Posterior cingulate gyrus (tissue), 11 donors: Measurements from ENCODE around the gene BRICD5.

Experiments
- DNase-seq, 10 donors: peaks; one replicate each; pipeline versions ENCODE4 v3.0.0 to v3.0.0-alpha.2; 2020 to 2021; ENCODE audit warnings: mixed read lengths in 3 of 10
- intact Hi-C: fragments of 100-400 bp; cut with DNase I; formaldehyde crosslinking; loops from one replicate; pipeline ENCODE4 v1.15.1; 2023

The BRICD5 gene

DNA sequence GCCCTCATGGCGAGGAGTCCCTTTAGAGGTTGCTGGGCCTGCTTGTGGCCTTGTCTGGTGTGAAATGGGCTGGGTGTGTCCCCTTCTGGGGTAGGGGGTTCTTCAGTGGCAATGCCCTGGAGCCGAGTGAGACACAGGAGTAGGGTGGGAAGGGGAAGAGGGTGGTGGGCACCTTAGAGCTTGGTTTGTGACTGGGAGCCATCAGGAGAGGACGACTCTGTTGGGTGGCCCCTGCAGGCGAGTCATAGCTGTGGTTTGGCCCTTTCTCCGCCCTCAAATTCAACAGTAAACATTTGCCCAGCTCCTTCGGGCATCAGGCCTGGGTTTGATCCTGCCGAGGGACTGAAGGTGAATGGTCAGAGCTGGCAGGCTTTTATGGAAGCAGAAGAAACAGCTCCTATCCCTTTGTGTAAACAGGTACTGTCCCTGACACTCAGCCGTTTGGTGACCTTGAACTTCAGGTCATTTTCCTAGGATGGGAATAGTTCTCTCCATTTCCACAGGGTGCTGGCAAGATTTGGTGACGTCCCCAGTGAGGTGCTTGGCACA lies 15.7 kb upstream of the BRICD5 start:
- DNase-seq = no peak
- intact Hi-C loops = no loop called here

DNA sequence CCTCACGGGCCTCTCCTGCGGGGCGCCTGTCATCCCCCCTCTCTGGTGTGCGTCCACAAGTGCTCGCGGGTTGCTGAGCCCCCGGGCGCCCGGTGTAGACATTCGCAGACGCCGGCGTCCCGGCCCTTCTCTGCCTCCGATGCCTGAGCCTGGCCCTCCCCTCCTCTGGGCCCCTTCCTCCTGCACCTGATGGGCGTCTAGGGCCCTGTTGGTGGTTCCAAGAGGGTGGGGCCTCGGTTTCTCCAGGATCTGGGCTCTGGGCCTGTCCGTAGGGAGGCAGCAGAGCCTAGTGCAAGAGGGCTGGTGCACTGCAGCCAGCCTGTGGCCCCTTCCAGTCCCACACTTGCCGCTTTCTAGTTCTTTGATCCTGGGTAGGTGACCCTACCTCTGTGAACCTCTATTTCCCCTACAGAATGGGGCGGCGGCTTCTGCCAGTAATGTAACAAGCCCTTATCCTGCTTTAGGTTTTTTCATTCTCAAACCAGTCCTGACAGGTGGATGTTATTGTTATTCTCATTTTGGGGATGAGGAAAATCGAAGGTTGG lies 13.4 kb upstream of the BRICD5 start:
- DNase-seq = no peak
- intact Hi-C loops = loop anchor here (1.0 kb wide), 1 partner anchor 9 kb away; no protein-coding TSS in a partner anchor

DNA sequence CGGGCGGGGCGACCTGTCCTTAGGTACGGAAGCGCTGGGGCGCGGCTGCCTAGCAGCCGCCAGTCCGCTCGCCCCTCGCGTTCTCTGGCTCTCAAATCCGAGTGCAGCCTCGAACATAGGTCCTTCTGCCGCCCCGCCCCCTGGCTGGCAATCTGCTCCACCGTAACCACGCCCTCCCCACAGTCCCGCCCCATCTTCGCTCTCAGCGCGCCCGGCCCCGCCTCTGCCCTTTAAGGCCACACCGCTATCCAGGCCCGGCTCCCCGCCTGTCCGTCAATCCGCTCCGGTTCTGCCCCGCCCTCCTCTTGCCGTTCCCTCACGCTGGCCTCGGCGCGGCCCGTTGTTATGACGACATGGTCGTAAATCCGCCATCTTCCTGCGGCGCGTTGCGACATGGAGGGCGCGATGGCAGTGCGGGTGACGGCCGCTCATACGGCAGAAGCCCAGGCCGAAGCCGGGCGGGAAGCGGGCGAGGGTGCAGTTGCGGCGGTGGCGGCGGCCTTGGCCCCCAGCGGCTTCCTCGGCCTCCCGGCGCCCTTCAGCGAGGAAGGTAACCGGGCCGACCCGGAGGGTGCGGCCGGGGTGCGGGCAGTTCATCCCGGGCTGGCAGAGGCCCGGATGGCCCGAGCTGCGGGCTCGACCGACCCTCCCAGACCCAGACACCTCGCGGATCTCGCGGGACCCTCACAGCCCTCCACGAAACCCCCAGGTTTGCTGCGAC lies 12.7 kb upstream of the BRICD5 start, which contains the start of gene E4F1:
Gene E4F1 (plus strand): TSS at position 371 of the 721 bp plus-strand sequence. CDS start 23 bp downstream, at position 394.
- peak; percentile 98 to 100 (median 99) for DNase-seq
- intact Hi-C loops = loop anchor here (1.0 kb wide), 1 partner anchor 8 kb away; no protein-coding TSS in a partner anchor

DNA sequence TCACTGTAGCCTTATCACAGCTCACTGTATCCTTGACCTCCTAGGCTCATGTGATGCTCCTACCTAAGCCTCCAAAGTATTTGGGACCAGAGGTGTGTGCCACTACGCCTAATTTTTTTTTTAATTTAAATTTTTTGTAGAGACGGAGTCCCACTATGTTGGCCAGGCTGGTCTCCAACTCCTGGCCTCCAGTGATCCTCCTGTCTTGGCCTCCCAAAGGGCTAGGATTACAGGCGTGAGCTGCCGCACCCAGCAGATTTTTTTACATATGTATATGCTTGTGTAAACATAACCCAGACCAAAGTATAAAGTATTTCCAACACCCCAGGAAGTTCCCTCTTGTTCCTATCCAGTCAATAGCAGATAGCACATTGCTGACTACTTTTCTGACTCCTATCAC lies 5.7 kb upstream of the BRICD5 start:
- no peak for DNase-seq
- intact Hi-C loops = no loop called here

GRCh38 chr16:2214719-2214968 lies 4.0 kb upstream of the BRICD5 start, which contains the start of gene PGP:
Gene PGP, minus strand, starts transcription at chr16:2214840. Its CDS starts 63 bp downstream, at chr16:2214777.
- intact Hi-C loops = no loop called here
- DNase-seq = no peak

GRCh38 chr16:2213817-2214718 lies 3.4 kb upstream of the BRICD5 start:
- DNase-seq = peak in 2 of 10 donors; percentile 19 to 81
- intact Hi-C loops = no loop called here

GRCh38 chr16:2212362-2213324 lies 2.0 kb upstream of the BRICD5 start:
- intact Hi-C loops = no loop called here

GRCh38 chr16:2211923-2212347 lies 1.3 kb upstream of the BRICD5 start:
- intact Hi-C loops = no loop called here

More at GRCh38 chr16:2212362-2213324, 2.0 kb upstream of the BRICD5 start:
- DNase-seq = peak in 1 of 10 donors; percentile 9

DNA sequence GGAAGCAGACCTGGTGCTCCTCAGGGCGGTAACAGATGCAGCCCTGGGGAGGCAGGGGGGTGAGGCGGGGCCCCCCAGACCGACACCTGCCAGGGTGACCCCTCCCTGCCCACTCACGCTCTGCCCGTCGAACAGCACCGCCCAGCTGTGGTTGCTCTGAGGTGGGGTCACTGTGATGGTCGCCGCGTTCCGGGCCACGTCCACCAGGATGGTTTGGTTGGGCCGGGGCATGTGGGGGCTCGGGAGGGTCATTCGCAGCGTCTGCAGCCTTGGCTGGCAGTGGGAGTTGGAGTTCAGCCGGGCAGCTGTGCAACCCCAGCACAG lies 692 bp downstream of the BRICD5 start:
- intact Hi-C loops = no loop called here
- DNase-seq = peak in 1 of 10 donors; percentile 7

More at GRCh38 chr16:2211923-2212347, 1.3 kb upstream of the BRICD5 start:
- DNase-seq = peak in 1 of 10 donors; percentile 6

- DNase-seq = peak in 1 of 10 donors; percentile 6
- intact Hi-C loops = loop anchor here (5.0 kb wide), 1 partner anchor 52 kb away; the partner anchor contains the start of gene TRAF7
Observed at GRCh38 chr16:2209258-2210008, 1.2 kb downstream of the BRICD5 start.

DNA sequence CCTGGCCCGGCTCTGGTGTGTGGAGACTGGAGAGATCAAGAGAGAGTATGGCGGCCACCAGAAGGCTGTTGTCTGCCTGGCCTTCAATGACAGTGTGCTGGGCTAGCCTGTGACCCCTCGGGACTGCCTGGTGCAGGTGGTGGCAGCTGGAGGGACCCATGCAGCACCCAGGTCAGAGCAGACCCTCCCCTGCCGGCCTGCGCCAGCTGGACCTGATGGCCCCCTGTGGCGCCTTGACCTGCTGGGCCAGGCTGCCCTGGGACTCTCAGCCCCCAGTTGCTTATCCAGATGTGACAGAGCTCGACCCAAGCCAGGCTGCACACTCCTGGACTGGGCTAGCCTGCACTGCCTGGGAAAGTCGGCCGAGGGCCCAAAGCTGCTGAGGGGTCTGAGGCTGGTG lies 1.9 kb downstream of the BRICD5 start:
- no peak for DNase-seq
- intact Hi-C loops = loop anchor here (5.0 kb wide), 1 partner anchor 51 kb away; the partner anchor contains the start of gene TRAF7

DNA sequence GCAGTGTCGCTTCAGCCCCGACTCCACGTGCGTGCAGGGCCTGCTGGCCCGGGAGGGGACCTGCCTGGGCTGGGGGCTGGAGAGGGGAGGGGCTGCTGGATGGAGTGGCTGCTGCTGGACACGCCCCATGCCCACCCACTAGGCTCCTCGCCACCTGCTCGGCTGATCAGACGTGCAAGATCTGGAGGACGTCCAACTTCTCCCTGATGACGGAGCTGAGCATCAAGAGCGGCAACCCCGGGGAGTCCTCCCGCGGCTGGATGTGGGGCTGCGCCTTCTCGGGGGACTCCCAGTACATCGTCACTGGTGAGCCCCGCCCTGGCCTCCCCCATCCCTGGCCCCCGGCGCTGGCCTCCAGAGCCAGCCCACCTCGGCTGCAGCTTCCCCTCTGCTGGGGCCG lies 2.4 kb downstream of the BRICD5 start:
- intact Hi-C loops = loop anchor here (5.0 kb wide), 1 partner anchor 51 kb away; the partner anchor contains the start of gene TRAF7
- DNase-seq = peak in 2 of 10 donors; percentile 11 to 72

DNA sequence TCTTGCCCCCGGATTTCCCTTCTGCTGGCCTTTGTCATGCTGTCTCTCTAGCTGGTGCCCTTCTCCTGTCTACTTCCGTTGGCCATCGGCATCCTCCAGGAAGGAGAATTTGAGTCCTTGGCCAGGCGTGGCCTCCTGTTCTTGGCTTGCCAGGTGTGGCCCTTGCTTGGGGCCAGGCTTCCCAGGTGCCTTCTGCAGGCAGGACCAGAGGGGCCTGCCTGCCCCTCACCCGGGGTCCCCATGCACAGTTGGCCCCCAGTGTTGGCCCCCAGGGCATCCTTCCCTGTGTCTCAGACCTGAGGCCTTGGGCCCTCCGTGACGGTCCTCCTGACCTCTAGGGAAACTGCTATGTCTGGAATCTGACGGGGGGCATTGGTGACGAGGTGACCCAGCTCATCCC lies 2.8 kb downstream of the BRICD5 start:
- intact Hi-C loops = loop anchor here (5.0 kb wide), 1 partner anchor 51 kb away; the partner anchor contains the start of gene TRAF7
- DNase-seq = no peak

DNA sequence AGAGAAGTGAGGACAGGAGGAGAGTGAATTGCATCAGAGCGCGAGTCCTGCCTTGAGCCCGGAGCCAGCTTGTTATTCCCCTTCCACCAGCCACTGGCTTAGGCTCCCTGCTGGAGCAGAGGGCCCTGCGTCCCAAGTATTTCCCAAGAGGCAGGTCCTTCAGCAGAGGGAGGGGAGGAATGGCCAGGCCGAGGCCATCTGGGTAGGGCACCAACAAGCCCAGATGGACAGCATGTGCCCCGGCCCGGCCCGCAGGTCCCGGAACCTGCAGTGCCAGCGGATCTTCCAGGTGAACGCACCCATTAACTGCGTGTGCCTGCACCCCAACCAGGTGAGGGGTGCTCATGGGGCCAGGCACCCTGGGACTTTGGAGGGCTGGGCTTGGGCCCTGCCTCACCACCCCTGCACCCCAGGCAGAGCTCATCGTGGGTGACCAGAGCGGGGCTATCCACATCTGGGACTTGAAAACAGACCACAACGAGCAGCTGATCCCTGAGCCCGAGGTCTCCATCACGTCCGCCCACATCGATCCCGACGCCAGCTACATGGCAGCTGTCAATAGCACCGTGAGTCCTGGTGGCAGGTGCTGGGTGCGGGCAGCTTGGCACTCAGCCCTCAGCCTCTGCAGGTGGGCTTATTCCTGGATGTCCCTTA lies 3.8 kb downstream of the BRICD5 start:
- intact Hi-C loops = loop anchor here (5.0 kb wide), 1 partner anchor 50 kb away; the partner anchor contains the start of gene TRAF7
- DNase-seq = peak in 2 of 10 donors; percentile 9 to 72

- intact Hi-C loops = loop anchor here (5.0 kb wide), 1 partner anchor 49 kb away; the partner anchor contains the start of gene TRAF7
- peak in 1 of 10 donors; percentile 10 for DNase-seq
Observed at GRCh38 chr16:2206420-2206779, 4.3 kb downstream of the BRICD5 start.

DNA sequence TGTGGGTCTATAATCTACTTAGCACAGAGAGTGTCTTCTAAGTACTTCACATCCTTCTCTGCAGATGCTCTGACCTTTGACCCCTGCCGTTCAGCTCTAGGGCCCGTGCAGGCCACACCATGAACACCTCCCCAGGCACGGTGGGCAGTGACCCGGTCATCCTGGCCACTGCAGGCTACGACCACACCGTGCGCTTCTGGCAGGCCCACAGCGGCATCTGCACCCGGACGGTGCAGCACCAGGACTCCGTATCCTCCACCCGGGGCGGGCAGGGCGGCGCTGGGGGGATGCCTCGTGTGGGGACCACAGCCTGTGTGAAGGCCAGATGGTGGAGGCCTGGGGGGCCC lies 4.7 kb downstream of the BRICD5 start:
- peak in 2 of 10 donors; percentile 34 to 73 for DNase-seq
- intact Hi-C loops = loop anchor here (1.0 to 5.0 kb wide), 2 partner anchors 49 to 62 kb away; partner anchors contain the start of genes RNPS1 and TRAF7

DNA sequence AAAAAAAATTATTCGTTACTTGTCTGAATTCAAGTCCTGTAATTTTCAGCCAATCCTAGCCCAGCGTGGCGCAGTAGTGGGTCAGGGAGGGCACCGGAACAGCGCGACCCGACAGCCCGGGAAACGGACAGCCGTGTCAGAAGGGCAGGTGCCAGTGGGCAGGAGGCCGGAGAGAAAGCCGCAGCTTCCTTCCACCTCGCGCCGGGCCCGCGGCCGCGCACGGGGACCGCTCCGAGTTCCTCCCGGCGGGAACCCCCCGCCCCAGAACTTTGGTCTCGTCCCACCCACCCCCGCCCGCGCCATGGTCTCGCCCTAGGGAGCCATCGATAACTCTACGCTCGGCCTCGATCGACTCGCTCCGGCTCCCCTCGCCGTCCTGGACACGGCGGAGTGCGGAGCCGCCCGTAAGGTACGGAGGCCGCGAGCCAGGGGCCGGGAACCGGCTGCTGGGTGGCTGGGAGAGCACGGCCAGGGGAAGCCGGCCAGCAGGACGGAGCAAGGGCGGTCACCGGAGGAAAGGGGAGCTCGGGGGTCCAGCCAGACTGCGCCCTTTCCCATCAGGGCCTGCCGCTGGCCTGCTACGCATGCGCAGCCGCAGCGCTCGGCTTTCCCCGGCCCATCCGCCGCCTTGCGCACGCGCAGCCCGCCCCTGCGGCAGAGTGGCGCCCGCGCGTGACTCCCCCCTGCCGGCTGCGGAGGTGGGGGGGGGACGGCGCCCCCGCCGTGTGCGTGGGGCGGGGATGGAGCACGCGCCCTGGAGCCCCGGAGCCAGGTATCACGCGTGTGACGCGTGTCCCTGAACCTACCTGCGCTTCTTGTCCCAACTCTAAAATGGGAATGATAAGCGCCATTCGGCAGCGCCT lies 5.3 kb downstream of the BRICD5 start, which contains the start of gene MLST8:
Gene MLST8 (plus strand): TSS at position 351 of the 863 bp plus-strand sequence. CDS start 632 bp downstream, outside the sequence.
- peak; percentile 75 to 97 (median 84) for DNase-seq
- intact Hi-C loops = loop anchor here (1.0 to 5.0 kb wide), 2 partner anchors 48 to 63 kb away; partner anchors contain the start of genes RNPS1 and TRAF7
